ENCODE data around the gene FAM222B.
A peak's percentile ranks its signal among the peaks of the same experiment; 100 is the strongest.

FAM222B gene

DNA sequence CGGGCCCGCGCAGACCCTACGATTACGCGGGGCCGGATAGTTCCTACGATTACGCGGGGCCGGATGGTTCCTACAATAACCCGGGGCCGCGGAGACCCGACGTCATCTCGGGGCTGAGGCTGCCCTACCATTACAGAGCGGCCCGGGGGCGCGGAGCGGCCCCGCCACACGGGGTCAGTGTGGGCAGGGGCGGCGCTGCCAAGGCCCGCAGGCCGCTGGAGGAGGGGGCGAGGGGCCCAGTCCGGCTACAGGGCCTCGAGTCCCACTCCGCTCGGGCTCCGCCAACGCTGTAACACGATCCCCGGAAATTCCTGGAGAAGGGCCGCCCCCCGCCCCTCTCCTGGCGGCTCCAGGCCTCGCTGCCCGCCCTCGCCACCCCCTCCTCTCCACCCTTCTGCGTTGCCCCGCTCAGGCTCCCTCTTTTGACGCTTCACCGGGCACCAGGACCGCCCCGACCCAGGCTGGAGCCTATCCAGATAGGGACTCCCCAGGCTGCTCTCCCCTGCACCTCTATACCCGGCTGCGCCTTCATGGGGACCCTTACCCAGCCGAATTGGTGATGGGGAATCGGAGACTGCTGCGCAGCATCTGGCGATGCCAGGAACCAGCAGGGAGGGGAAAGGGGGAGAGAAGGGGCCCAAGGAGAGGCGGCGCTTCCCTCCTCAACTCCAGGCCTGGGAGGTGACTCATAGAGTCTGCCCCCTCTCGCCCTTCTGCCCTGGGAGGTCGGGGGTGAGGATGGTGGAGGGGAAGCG, 124.8 kb downstream of the FAM222B start, which contains the start of gene RAB34 (continued):
- TF ChIP-seq ZNF202 (tag by site-specific recombination; IDR thresholded peaks at IDR 0.05; ENCODE audit: borderline replicate concordance) (no peak), GLI2 (tag by site-specific recombination; IDR thresholded peaks at IDR 0.05; ENCODE audit: borderline replicate concordance, low read depth) (no peak), ZNF223 (tag by site-specific recombination; IDR thresholded peaks at IDR 0.05) (no peak), ZNF510 (tag by site-specific recombination; IDR thresholded peaks at IDR 0.05; ENCODE audit: insufficient replicate concordance) (no peak), SP7 (tag by site-specific recombination; IDR thresholded peaks at IDR 0.05) (peak; percentile 51; the same call in 1 of the 2 replicates), ZNF785 (tag by site-specific recombination; IDR thresholded peaks at IDR 0.05) (no peak; the same call in 1 of the 2 replicates), ZNF596 (tag by site-specific recombination; IDR thresholded peaks at IDR 0.05) (0 out of 2 replicates have a peak, but pooled peaks have one; percentile 10), ZNF660 (tag by site-specific recombination; IDR thresholded peaks at IDR 0.05) (no peak; the same call in none of the 2 replicates), ZNF426 (tag by site-specific recombination; IDR thresholded peaks at IDR 0.05) (no peak), KLF7 (tag by site-specific recombination; IDR thresholded peaks at IDR 0.05; ENCODE audit: borderline replicate concordance) (no peak), ZNF677 (tag by site-specific recombination; IDR thresholded peaks at IDR 0.05) (no peak), ZNF324 (tag by site-specific recombination; IDR thresholded peaks at IDR 0.05) (no peak), ZNF23 (tag by site-specific recombination; IDR thresholded peaks at IDR 0.05; ENCODE audit: borderline replicate concordance) (no peak), ZNF707 (tag by site-specific recombination; IDR thresholded peaks at IDR 0.05) (no peak), ZFP37 (tag by site-specific recombination; IDR thresholded peaks at IDR 0.05) (no peak; the same call in 1 of the 2 replicates), ZNF621 (tag by site-specific recombination; IDR thresholded peaks at IDR 0.05) (no peak), ZNF555 (tag by site-specific recombination; conservative IDR thresholded peaks at IDR 0.05) (no peak), ZNF211 (tag by site-specific recombination; IDR thresholded peaks at IDR 0.05; ENCODE audit: low read depth) (no peak), ZBTB48 (tag by site-specific recombination; IDR thresholded peaks at IDR 0.05) (0 out of 2 replicates have a peak, but pooled peaks have one; percentile 21), ZNF366 (tag by site-specific recombination; conservative IDR thresholded peaks at IDR 0.05) (peak; percentile 88), ZNF391 (tag by site-specific recombination; IDR thresholded peaks at IDR 0.05; ENCODE audit: borderline replicate concordance, low read depth) (no peak), ZNF394 (tag by site-specific recombination; IDR thresholded peaks at IDR 0.05; ENCODE audit: borderline replicate concordance) (peak; percentile 21; the same call in 1 of the 2 replicates), ZNF792 (tag by site-specific recombination; IDR thresholded peaks at IDR 0.05) (no peak), ZNF701 (tag by site-specific recombination; IDR thresholded peaks at IDR 0.05) (no peak), ZFP3 (tag by site-specific recombination; IDR thresholded peaks at IDR 0.05; ENCODE audit: low read depth) (no peak), ZNF664 (tag by site-specific recombination; IDR thresholded peaks at IDR 0.05) (no peak), ZSCAN16 (tag by site-specific recombination; IDR thresholded peaks at IDR 0.05) (no peak), ZNF350 (tag by site-specific recombination; IDR thresholded peaks at IDR 0.05) (no peak), ZIC2 (tag by site-specific recombination; IDR thresholded peaks at IDR 0.05) (peak; percentile 91), ZNF529 (tag by site-specific recombination; IDR thresholded peaks at IDR 0.05; ENCODE audit: insufficient replicate concordance) (no peak), ZSCAN30 (tag by site-specific recombination; IDR thresholded peaks at IDR 0.05) (peak; percentile 70; the same call in 1 of the 2 replicates), ZNF600 (tag by site-specific recombination; IDR thresholded peaks at IDR 0.05) (no peak), ZNF266 (tag by site-specific recombination; IDR thresholded peaks at IDR 0.05; ENCODE audit: low read depth) (no peak), ZNF558 (tag by site-specific recombination; IDR thresholded peaks at IDR 0.05) (no peak), ZNF138 (tag by site-specific recombination; IDR thresholded peaks at IDR 0.05; ENCODE audit: borderline replicate concordance) (no peak), KLF9 (tag by site-specific recombination; IDR thresholded peaks at IDR 0.05; ENCODE audit: low read depth) (peak; percentile 44; the same call in 1 of the 2 replicates), ZNF571 (tag by site-specific recombination; IDR thresholded peaks at IDR 0.05) (no peak), WT1 (tag by site-specific recombination; IDR thresholded peaks at IDR 0.05) (peak; percentile 76; the same call in 1 of the 2 replicates), ZBTB8A (tag by site-specific recombination; IDR thresholded peaks at IDR 0.05) (peak; percentile 92)
- TF ChIP-seq, protein P1, sequence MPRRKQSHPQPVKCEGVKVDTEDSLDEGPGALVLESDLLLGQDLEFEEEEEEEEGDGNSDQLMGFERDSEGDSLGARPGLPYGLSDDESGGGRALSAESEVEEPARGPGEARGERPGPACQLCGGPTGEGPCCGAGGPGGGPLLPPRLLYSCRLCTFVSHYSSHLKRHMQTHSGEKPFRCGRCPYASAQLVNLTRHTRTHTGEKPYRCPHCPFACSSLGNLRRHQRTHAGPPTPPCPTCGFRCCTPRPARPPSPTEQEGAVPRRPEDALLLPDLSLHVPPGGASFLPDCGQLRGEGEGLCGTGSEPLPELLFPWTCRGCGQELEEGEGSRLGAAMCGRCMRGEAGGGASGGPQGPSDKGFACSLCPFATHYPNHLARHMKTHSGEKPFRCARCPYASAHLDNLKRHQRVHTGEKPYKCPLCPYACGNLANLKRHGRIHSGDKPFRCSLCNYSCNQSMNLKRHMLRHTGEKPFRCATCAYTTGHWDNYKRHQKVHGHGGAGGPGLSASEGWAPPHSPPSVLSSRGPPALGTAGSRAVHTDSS (tag by site-specific recombination; IDR thresholded peaks at IDR 0.05), result no peak

Data from HEK293 (cell line).